ENCODE measurements around the gene CYFIP1.

The CYFIP1 gene

DNA sequence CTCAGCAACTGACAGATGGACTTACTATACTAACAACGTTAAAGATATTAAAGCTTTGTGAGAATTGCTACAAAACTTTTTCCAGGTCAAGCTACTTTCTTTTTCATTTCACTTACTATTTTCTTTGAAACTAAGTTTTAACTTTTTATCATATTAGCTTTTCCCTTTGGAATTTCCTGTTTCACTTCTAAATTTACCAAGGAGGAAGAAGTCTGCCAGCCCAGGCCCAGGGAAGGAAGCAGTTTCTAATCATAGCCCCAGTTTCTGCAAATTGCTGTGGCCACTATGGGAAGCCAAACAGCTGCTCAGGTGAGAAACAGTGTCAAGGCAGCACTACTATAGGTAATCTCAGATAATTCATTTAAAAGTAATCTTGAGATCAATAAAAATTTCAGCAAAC lies 18.4 kb downstream of the CYFIP1 start:
- Histone ChIP-seq H3K27me3 (ENCODE audit: control insufficient read depth, low read length) (no peaks in the 10 kb centered on the region), H3K4me2 (ENCODE audit: low read length) (no peak overlapping the region), H4K20me1 (ENCODE audit: control insufficient read depth, insufficient read depth, low read depth, low read length) (no peaks in the 10 kb centered on the region), H3K9me3 (ENCODE audit: control insufficient read depth, insufficient read depth, low read length) (no peaks in the 10 kb centered on the region), H3K9me2 (replicated peaks; ENCODE audit: control insufficient read depth, low read length) (no peaks in the 10 kb centered on the region), H3K4me1 (ENCODE audit: control insufficient read depth, low read length) (no peaks in the 10 kb centered on the region), H3K27ac (ENCODE audit: low read depth, low read length) (no peak overlapping the region), H3K36me3 (ENCODE audit: control insufficient read depth, low read length) (no peaks in the 10 kb centered on the region), H3K4me3 (ENCODE audit: low read length) (no peak overlapping the region), H3K79me2 (ENCODE audit: control insufficient read depth, low read length) (no peaks in the 10 kb centered on the region), H3F3A (ENCODE audit: control insufficient read depth, insufficient read depth) (no peaks in the 10 kb centered on the region)
- TF ChIP-seq, protein P1, sequence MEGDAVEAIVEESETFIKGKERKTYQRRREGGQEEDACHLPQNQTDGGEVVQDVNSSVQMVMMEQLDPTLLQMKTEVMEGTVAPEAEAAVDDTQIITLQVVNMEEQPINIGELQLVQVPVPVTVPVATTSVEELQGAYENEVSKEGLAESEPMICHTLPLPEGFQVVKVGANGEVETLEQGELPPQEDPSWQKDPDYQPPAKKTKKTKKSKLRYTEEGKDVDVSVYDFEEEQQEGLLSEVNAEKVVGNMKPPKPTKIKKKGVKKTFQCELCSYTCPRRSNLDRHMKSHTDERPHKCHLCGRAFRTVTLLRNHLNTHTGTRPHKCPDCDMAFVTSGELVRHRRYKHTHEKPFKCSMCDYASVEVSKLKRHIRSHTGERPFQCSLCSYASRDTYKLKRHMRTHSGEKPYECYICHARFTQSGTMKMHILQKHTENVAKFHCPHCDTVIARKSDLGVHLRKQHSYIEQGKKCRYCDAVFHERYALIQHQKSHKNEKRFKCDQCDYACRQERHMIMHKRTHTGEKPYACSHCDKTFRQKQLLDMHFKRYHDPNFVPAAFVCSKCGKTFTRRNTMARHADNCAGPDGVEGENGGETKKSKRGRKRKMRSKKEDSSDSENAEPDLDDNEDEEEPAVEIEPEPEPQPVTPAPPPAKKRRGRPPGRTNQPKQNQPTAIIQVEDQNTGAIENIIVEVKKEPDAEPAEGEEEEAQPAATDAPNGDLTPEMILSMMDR (IDR thresholded peaks at IDR 0.05; ENCODE audit: low read depth, low read length, poor library complexity, severe bottlenecking), result no peak
- no peak for TF ChIP-seq EZH2phosphoT487 (IDR thresholded peaks at IDR 0.05; ENCODE audit: borderline replicate concordance, low read length)

DNA sequence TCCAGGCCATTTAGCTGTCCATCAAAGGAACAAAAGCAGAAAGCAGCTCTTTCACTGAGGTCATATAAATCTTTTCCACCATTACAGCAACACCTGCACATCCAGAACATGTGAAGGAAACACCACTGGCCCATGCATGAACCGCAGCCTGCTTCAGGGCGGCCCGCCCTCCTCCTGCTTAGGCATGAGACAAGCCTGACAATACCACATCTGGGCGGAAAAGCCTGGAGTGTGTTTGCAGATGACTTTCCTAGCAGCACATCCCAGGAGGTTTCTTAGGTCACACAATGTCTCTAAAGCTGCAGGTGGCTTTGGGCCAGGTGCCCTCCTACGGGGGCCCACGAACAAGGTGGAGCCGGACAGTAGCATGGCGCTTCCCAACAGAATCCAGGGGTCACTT lies 19.6 kb downstream of the CYFIP1 start:
- H3K4me2 ChIP-seq (ENCODE audit: low read length), result no peak overlapping the region
- H3K27me3 ChIP-seq (ENCODE audit: control insufficient read depth, low read length), result no peaks in the 10 kb centered on the region
- H3K4me1 ChIP-seq (ENCODE audit: control insufficient read depth, low read length), result no peaks in the 10 kb centered on the region
- no peak for TF ChIP-seq EZH2phosphoT487 (IDR thresholded peaks at IDR 0.05; ENCODE audit: borderline replicate concordance, low read length)
- TF ChIP-seq, protein P1 (IDR thresholded peaks at IDR 0.05; ENCODE audit: low read depth, low read length, poor library complexity, severe bottlenecking), result no peak
- H4K20me1 ChIP-seq (ENCODE audit: control insufficient read depth, insufficient read depth, low read depth, low read length), result no peaks in the 10 kb centered on the region
- H3K9me3 ChIP-seq (ENCODE audit: control insufficient read depth, insufficient read depth, low read length), result no peaks in the 10 kb centered on the region
- H3K27ac ChIP-seq (ENCODE audit: low read depth, low read length), result no peak overlapping the region
- H3K79me2 ChIP-seq (ENCODE audit: control insufficient read depth, low read length), result no peaks in the 10 kb centered on the region
- no peaks in the 10 kb centered on the region for H3K9me2 ChIP-seq (replicated peaks; ENCODE audit: control insufficient read depth, low read length)
- no peaks in the 10 kb centered on the region for H3K36me3 ChIP-seq (ENCODE audit: control insufficient read depth, low read length)
- no peak overlapping the region for H3K4me3 ChIP-seq (ENCODE audit: low read length)
- H3F3A ChIP-seq (ENCODE audit: control insufficient read depth, insufficient read depth), result no peaks in the 10 kb centered on the region

DNA sequence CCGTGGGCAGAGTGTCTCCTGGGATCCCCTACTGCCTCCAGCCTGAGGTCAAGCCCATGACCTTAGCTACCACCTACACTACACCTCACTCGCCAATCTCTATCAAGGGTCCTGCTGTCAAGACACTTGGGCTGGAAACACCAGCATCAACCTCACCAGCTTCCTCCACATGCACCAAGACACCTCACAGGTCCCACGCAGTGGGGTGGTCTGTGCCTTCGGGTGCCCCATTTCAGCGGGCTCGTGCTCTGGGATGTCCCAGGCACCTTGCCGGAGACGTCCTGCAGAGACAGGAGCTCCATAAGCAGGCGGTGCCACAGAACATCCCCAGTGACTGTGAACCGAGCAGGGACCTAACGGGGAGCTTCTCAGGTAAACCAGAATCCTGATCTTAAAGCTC lies 20.0 kb downstream of the CYFIP1 start:
- H3K9me2 ChIP-seq (replicated peaks; ENCODE audit: control insufficient read depth, low read length), result no peaks in the 10 kb centered on the region
- no peaks in the 10 kb centered on the region for H3K27me3 ChIP-seq (ENCODE audit: control insufficient read depth, low read length)
- H3K79me2 ChIP-seq (ENCODE audit: control insufficient read depth, low read length), result no peaks in the 10 kb centered on the region

More for the DNA sequence above, 20.0 kb downstream of the CYFIP1 start:
- no peak overlapping the region for H3K4me3 ChIP-seq (ENCODE audit: low read length)
- no peak overlapping the region for H3K27ac ChIP-seq (ENCODE audit: low read depth, low read length)
- H3K4me1 ChIP-seq (ENCODE audit: control insufficient read depth, low read length), result no peaks in the 10 kb centered on the region
- H3K36me3 ChIP-seq (ENCODE audit: control insufficient read depth, low read length), result no peaks in the 10 kb centered on the region
- H3K4me2 ChIP-seq (ENCODE audit: low read length), result no peak overlapping the region
- H3F3A ChIP-seq (ENCODE audit: control insufficient read depth, insufficient read depth), result no peaks in the 10 kb centered on the region
- TF ChIP-seq, protein P1 (IDR thresholded peaks at IDR 0.05; ENCODE audit: low read depth, low read length, poor library complexity, severe bottlenecking), result no peak
- TF ChIP-seq EZH2phosphoT487 (IDR thresholded peaks at IDR 0.05; ENCODE audit: borderline replicate concordance, low read length), result no peak
- H4K20me1 ChIP-seq (ENCODE audit: control insufficient read depth, insufficient read depth, low read depth, low read length), result no peaks in the 10 kb centered on the region
- no peaks in the 10 kb centered on the region for H3K9me3 ChIP-seq (ENCODE audit: control insufficient read depth, insufficient read depth, low read length)

Data from DOHH2 (cell line).